Esophagus squamous epithelium (tissue), 4 donors: Measurements from ENCODE around the gene FRMD3.

ENCODE experiments used
- CTCF ChIP-seq, 6 experiments: fragments of 450-650 bp in 4 of 6; fragments of 200-600 bp in 2 of 6; sonication (generic) in 2 of 6; IDR thresholded peaks; one replicate each; pipeline ENCODE4 v1.5.1; 2016 to 2019; ENCODE audit warnings: antibody characterized with exemption in 6 of 6, mild to moderate bottlenecking in 4 of 6, moderate library complexity in 4 of 6
- POLR2A ChIP-seq, 4 donors: fragments of 450-650 bp; IDR thresholded peaks; one replicate each; pipeline ENCODE4 v1.6.1; 2017; ENCODE audit warnings: antibody characterized with exemption in 4 of 4, mild to moderate bottlenecking in 4 of 4, moderate library complexity in 3 of 4

GRCh38 chr9:83472221-83472665 is 66.0 kb downstream of the FRMD3 start:
- no peak for TF ChIP-seq POLR2A (IDR thresholded peaks at IDR 0.05)
- TF ChIP-seq CTCF (IDR thresholded peaks at IDR 0.05), result no peak
